AG09309 (cell line): ENCODE results near the gene KLHL29.
A peak's percentile ranks its signal among the peaks of the same experiment; 100 is the strongest.

Source experiments
- DNase-seq: peaks from one replicate; pipeline ENCODE4 v3.0.0-alpha.2; 2010; ENCODE audit warnings: low read depth
- H3K4me3 ChIP-seq: 2 replicates; pipeline ENCODE4 v1.5.1; 2011; ENCODE audit warnings: mild to moderate bottlenecking, low read depth, low read length, moderate library complexity; ENCODE audit not compliant: control insufficient read depth
- CTCF ChIP-seq: IDR thresholded peaks from 2 replicates; pipeline ENCODE4 v1.5.1; 2011; ENCODE audit warnings: mild to moderate bottlenecking, low read depth, low read length, inconsistent platforms; ENCODE audit not compliant: insufficient read depth, control insufficient read depth; ENCODE audit errors: missing control alignments

Gene KLHL29

DNA sequence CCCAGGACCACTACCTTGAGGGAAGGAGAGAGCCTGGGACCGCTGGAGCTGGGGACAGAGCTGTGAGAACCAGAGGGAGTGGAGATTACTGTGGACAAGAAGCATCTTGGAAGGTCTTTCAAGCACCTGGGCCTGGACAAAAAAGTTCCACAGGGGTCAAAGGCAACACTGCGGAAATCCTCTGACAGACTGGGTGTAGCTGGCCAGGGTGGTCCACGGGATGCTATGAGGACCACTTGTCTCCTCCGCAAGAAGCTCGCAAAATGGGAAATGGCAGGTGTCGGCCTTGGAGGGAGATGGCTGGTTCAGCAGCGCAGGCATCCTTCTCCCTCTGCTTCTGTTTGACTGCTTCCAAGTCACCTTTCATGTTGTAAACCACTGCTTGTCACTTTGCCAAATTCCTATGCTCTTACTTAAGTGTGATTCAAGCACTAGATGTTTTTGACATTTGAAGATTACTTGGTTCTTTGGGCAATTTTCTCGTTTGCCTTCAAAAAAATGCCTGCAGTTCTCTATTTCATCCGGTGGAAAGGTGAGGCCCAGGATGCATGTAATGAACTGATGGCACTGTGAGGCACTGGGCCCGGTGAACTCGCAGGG, 27.7 kb downstream of the KLHL29 start:
- no peak overlapping the region for H3K4me3 ChIP-seq
- no peak for TF ChIP-seq CTCF
- no peak for DNase-seq

GRCh38 chr2:23413641-23414040, 28.7 kb downstream of the KLHL29 start:
- DNase-seq = no peak
- no peak overlapping the region for H3K4me3 ChIP-seq
- no peak for TF ChIP-seq CTCF

GRCh38 chr2:23414106-23414505, 29.1 kb downstream of the KLHL29 start:
- no peak for DNase-seq
- H3K4me3 ChIP-seq = no peak overlapping the region
- no peak for TF ChIP-seq CTCF

DNA sequence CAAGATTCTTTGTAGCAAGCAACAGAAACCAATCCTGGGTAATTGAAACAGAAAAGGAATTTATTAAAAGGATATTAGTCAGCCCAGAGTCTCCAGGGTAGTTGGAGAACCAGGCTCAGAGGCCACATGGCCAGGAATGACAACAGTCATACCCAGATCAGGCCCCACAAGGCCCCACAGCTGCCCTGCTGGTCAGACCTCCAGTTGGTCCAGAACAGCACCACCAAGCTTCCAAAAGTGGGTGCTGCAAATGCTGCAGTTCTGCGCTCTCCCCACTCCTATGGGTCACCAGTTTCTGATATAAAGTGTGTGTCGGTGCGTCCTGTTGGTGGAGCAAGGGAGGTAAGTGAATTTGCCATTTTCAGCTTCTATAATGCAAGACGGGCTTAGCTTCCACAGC, 29.9 kb downstream of the KLHL29 start:
- peak; percentile 16 for TF ChIP-seq CTCF
- DNase-seq = no peak
- H3K4me3 ChIP-seq = no peak overlapping the region

- no peak for TF ChIP-seq CTCF
- H3K4me3 ChIP-seq = no peak overlapping the region
- DNase-seq = no peak
These were observed 32.3 kb downstream of the KLHL29 start for GRCh38 chr2:23417310-23417709.

DNA sequence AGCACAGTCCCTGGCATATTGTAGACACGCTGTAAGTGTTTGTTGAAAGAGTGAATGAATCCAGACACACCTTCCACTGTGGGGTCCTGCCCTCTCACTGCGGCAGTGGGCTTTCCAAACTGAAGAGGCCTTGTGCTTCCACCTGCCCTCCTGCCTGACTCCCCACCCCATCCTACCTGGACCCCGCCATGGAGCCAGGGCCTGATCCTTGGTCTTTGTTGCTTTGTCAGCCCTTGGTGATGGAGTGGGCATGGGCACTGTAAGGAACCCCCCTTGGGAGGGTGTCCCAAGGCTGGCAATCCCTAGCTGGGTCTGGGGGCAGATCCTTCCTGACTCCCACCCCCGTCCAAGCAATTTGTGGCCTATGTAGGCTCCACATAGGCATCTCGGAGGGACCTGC, 33.1 kb downstream of the KLHL29 start:
- no peak for TF ChIP-seq CTCF
- H3K4me3 ChIP-seq = no peak overlapping the region
- DNase-seq = no peak

DNA sequence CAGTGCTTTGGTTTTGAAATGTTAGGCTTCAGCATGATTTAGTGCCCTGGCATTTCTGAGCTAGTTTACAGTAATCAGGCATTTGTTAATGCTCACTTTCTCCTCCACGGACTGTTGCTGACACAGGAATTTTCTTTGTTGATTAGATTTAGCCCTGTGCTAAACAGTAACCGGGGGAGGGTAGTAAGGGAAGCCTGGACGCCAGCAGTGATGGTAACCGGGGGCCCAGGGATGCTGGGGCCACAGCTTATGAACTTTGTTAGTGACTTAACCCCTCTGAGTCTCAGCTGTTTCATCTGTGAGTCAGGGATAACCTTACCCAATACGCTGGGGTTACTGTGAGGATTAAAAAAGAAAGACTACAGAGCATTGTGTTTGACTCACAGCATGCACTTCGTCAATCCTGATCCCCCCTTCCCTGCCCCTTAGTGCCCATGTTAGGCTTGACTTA, 33.5 kb downstream of the KLHL29 start:
- TF ChIP-seq CTCF = no peak
- no peak overlapping the region for H3K4me3 ChIP-seq
- DNase-seq = no peak
